ENCODE results near the gene LRP5. TPM values are rescaled to one million over a fixed set of nuclear protein-coding genes. Genes with fewer than 3 reads are reported as not detected.

LRP5 gene
- total RNA-seq, 1 donor from 2014 or later, result 162 TPM

GRCh38 chr11:68429661-68430060, 117.3 kb downstream of the LRP5 start:
- no peak overlapping the region for H3K4me3 Mint-ChIP-seq (ENCODE audit: unreplicated experiment)
- TF ChIP-seq CTCF (IDR thresholded peaks at IDR 0.05), result no peak
- no peaks in the 10 kb centered on the region for H3K4me1 Mint-ChIP-seq (ENCODE audit: unreplicated experiment)
- H3K27ac Mint-ChIP-seq (ENCODE audit: unreplicated experiment), result no peak overlapping the region
- peaks cover 58% of the 10 kb centered on the region for H3K36me3 Mint-ChIP-seq (ENCODE audit: unreplicated experiment)
- no peaks in the 10 kb centered on the region for H3K27me3 Mint-ChIP-seq (ENCODE audit: unreplicated experiment)
- DNase-seq (ENCODE audit: extremely low spot score, unreplicated experiment), result no peak
- no peaks in the 10 kb centered on the region for H3K9me3 Mint-ChIP-seq (ENCODE audit: unreplicated experiment)

DNA sequence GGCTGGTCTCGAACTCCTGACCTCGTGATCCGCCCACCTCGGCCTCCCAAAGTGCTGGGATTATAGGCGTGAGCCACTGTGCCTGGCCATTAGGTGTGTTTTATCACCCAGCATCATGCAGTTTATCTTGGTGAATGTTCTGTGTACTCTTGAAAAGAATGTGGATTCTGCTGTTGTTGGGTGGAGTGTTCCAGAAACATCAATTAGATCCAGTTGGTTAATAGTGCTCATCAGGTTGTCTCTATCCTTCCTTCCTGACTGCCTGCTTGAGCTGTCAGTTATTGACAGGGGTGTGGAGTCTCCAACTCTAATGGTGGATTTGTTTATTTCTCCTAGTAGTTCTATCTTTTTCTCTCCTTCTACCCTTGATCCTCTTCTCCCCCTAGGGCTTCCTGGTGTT, 118.0 kb downstream of the LRP5 start:
- no peak for DNase-seq (ENCODE audit: extremely low spot score, unreplicated experiment)
- no peak overlapping the region for H3K27ac Mint-ChIP-seq (ENCODE audit: unreplicated experiment)
- no peaks in the 10 kb centered on the region for H3K9me3 Mint-ChIP-seq (ENCODE audit: unreplicated experiment)
- H3K4me1 Mint-ChIP-seq (ENCODE audit: unreplicated experiment), result no peaks in the 10 kb centered on the region
- H3K36me3 Mint-ChIP-seq (ENCODE audit: unreplicated experiment), result peaks cover 54% of the 10 kb centered on the region
- H3K27me3 Mint-ChIP-seq (ENCODE audit: unreplicated experiment), result no peaks in the 10 kb centered on the region
- H3K4me3 Mint-ChIP-seq (ENCODE audit: unreplicated experiment), result no peak overlapping the region
- no peak for TF ChIP-seq CTCF (IDR thresholded peaks at IDR 0.05)

- H3K27me3 Mint-ChIP-seq (ENCODE audit: unreplicated experiment), result no peaks in the 10 kb centered on the region
Measured at GRCh38 chr11:68430801-68431200, 118.4 kb downstream of the LRP5 start.

DNA sequence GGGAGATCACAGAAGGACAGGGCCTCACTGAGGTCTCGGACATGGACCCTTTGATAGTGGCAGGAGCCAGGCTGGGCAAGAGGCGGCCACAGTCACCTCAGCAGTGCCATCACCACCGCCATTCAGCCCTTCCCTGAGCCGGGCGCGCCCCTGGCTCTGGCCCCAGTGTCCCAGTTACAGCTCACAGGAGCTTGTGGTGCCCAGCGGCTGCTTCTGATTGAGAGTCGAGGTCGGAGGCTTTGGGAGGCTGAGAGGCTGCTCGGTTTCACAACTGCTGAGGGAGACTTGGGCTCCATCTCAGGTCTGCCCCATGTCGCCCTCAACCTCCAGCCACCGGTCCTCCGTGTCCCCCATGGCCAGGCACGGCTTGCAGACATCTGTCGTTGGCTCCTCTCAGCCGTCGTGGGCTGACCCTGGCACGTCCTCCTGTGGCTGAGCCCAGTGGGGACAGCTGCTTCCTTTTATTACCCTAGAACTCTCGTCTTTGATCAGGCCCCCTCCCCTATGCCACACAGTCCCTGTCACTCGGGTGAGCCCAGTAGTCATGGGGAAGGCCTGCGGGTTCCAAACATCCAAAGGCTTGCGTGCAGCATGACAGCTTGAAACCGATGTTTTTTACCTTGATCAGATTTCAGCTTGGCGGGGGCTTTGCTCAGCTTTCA, 119.7 kb downstream of the LRP5 start:
- no peaks in the 10 kb centered on the region for H3K9me3 Mint-ChIP-seq (ENCODE audit: unreplicated experiment)
- no peak for DNase-seq (ENCODE audit: extremely low spot score, unreplicated experiment)
- H3K27me3 Mint-ChIP-seq (ENCODE audit: unreplicated experiment), result no peaks in the 10 kb centered on the region

More at GRCh38 chr11:68430801-68431200, 118.4 kb downstream of the LRP5 start:
- no peak for DNase-seq (ENCODE audit: extremely low spot score, unreplicated experiment)
- Mint-ChIP-seq H3K4me3 (ENCODE audit: unreplicated experiment) (no peak overlapping the region), H3K36me3 (ENCODE audit: unreplicated experiment) (peaks cover 51% of the 10 kb centered on the region), H3K27ac (ENCODE audit: unreplicated experiment) (no peak overlapping the region), H3K9me3 (ENCODE audit: unreplicated experiment) (no peaks in the 10 kb centered on the region), H3K4me1 (ENCODE audit: unreplicated experiment) (peaks cover under 1% of the 10 kb centered on the region)
- TF ChIP-seq CTCF (IDR thresholded peaks at IDR 0.05), result no peak

DNA sequence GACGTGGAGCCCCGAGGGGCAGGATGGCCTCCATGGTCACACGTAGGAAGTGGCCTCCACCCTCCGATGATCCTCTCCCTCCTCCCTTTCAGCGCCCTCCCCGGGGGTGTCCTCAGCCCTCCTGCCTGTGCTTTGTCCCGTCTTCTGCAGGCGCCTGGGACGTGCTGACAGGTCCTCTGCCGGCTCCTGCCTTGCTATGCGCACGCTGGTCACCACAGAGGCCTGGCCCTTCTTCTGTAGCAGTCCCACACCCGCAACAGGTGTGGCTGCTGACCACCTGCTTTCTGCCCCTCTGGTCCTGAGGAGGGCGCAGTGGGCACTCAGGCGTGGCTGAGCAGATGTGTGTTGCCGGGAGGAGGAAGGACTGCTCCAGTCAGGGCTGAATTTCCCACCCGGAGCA, 120.5 kb downstream of the LRP5 start:
- H3K9me3 Mint-ChIP-seq (ENCODE audit: unreplicated experiment), result no peaks in the 10 kb centered on the region

More for the DNA sequence above, 119.7 kb downstream of the LRP5 start:
- Mint-ChIP-seq H3K4me1 (ENCODE audit: unreplicated experiment) (peaks cover 7% of the 10 kb centered on the region), H3K27ac (ENCODE audit: unreplicated experiment) (no peak overlapping the region), H3K4me3 (ENCODE audit: unreplicated experiment) (no peak overlapping the region), H3K36me3 (ENCODE audit: unreplicated experiment) (peaks cover 42% of the 10 kb centered on the region)
- no peak for TF ChIP-seq CTCF (IDR thresholded peaks at IDR 0.05)

More for the DNA sequence above, 120.5 kb downstream of the LRP5 start:
- Mint-ChIP-seq H3K27me3 (ENCODE audit: unreplicated experiment) (no peaks in the 10 kb centered on the region), H3K36me3 (ENCODE audit: unreplicated experiment) (peaks cover 41% of the 10 kb centered on the region), H3K4me3 (ENCODE audit: unreplicated experiment) (no peak overlapping the region), H3K27ac (ENCODE audit: unreplicated experiment) (no peak overlapping the region), H3K4me1 (ENCODE audit: unreplicated experiment) (peaks cover 15% of the 10 kb centered on the region)
- TF ChIP-seq CTCF (IDR thresholded peaks at IDR 0.05), result no peak
- DNase-seq (ENCODE audit: extremely low spot score, unreplicated experiment), result no peak

All from osteocyte (in vitro differentiated cells).